A549 (cell line): ENCODE results near the gene C20orf173. TPM values are rescaled to one million over a fixed set of nuclear protein-coding genes. Genes with fewer than 3 reads are reported as not detected.
A peak's percentile ranks its signal among the peaks of the same experiment; 100 is the strongest.

ENCODE experiments used
- ATAC-seq, 2 experiments: fragments of 200-7000 bp in 1 of 2; fragments of >200 bp in 1 of 2; cut with Nextera tagmentation in 1 of 2; cut with Tn5 transposase in 1 of 2; 3 replicates each; pipeline versions ENCODE4 v1.8.0 to v1.9.1; 2018 to 2020; ENCODE audit warnings: mild to moderate bottlenecking in 1 of 2, moderate library complexity in 1 of 2
- CTCF ChIA-PET: fragments of 300-600 bp; sonication (Branson Sonifier 250); formaldehyde crosslinking; extraction: SDS; loops from one replicate; lab custom pipeline; 2021; ENCODE audit warnings: antibody characterized with exemption, inconsistent platforms; lab: Yijun Ruan, JAX
- POLR2A ChIA-PET: fragments of 350-600 bp; formaldehyde crosslinking; extraction: SDS; loops from one replicate; lab custom pipeline; 2021; ENCODE audit warnings: antibody characterized with exemption, inconsistent platforms; lab: Yijun Ruan, JAX
- DNase-seq, 2 experiments: peaks; one replicate each; pipeline versions ENCODE4 v3.0.0 to v3.0.0-alpha.2; 2011 to 2016; ENCODE audit warnings: low read depth in 1 of 2, low spot score in 1 of 2
- FAIRE-seq: peaks from 2 replicates; lab custom pipeline; 2011; peaks lifted over from hg19 to GRCh38; lab: Jason Lieb, UNC
- H3K27ac ChIP-seq, 2 experiments: fragments of >200 bp; sonication (Bioruptor Twin); formaldehyde crosslinking; 3 replicates each; pipeline ENCODE4 v1.5.1; 2016 to 2017
- H3K4me1 ChIP-seq: fragments of >200 bp; sonication (Bioruptor Twin); formaldehyde crosslinking; 3 replicates; pipeline ENCODE4 v1.6.1; 2016
- H3K4me2 ChIP-seq: fragments of >200 bp; sonication (Bioruptor Twin); formaldehyde crosslinking; 3 replicates; pipeline ENCODE4 v1.6.1; 2016
- H3K4me3 ChIP-seq: fragments of >200 bp; sonication (Bioruptor Twin); formaldehyde crosslinking; 3 replicates; pipeline ENCODE4 v1.5.1; 2016
- H3K9me3 ChIP-seq: fragments of >200 bp; sonication (Bioruptor Twin); formaldehyde crosslinking; 3 replicates; pipeline ENCODE4 v1.6.1; 2016
- CBX2 ChIP-seq: fragments of 200-600 bp; sonication (generic); IDR thresholded peaks from 2 replicates; pipeline ENCODE4 v1.6.1; 2016; ENCODE audit warnings: low read depth, mild to moderate bottlenecking, borderline replicate concordance
- CBX8 ChIP-seq: fragments of 200-600 bp; sonication (generic); IDR thresholded peaks from 2 replicates; pipeline ENCODE4 v1.6.1; 2016
- CHD2 ChIP-seq: fragments of 150-350 bp; IDR thresholded peaks from 2 replicates; pipeline ENCODE4 v1.6.1; 2014; ENCODE audit warnings: low read length; ENCODE audit not compliant: partially characterized antibody
- E2F6 ChIP-seq: IDR thresholded peaks from 2 replicates; pipeline ENCODE4 v1.6.1; 2012; ENCODE audit warnings: low read depth, borderline replicate concordance
- EHMT2 ChIP-seq: fragments of 200-600 bp; sonication (generic); IDR thresholded peaks from 2 replicates; pipeline ENCODE4 v1.6.1; 2016; ENCODE audit warnings: antibody characterized with exemption, low read depth, mild to moderate bottlenecking, moderate library complexity
- ESRRA ChIP-seq: fragments of 150-350 bp; IDR thresholded peaks from 2 replicates; pipeline ENCODE4 v1.6.1; 2014; ENCODE audit warnings: mild to moderate bottlenecking, low read length, borderline replicate concordance
- FOSL2 ChIP-seq, 2 experiments: fragments of 450-650 bp in 1 of 2; fragments of >200 bp in 1 of 2; sonication (Bioruptor Twin) in 1 of 2; formaldehyde crosslinking; IDR thresholded peaks; 2 replicates each; pipeline versions ENCODE4 v1.5.0 to v1.6.1; 2016 to 2020; ENCODE audit warnings: mild to moderate bottlenecking in 1 of 2, moderate library complexity in 1 of 2
- GATA3 ChIP-seq: IDR thresholded peaks from 2 replicates; pipeline ENCODE4 v1.6.1; 2012; ENCODE audit warnings: borderline replicate concordance
- HEYL ChIP-seq: fragments of 250-450 bp; sonication (Bioruptor Pico); IDR thresholded peaks from 2 replicates; pipeline ENCODE4 v1.8.0; 2021; ENCODE audit warnings: mild to moderate bottlenecking, moderate library complexity
- JUN ChIP-seq, 2 experiments: fragments of >200 bp; sonication (Bioruptor Twin); formaldehyde crosslinking; IDR thresholded peaks; 2 replicates in 1 of 2; 3 replicates in 1 of 2; pipeline ENCODE4 v1.6.1; 2016 to 2017
- MAFK ChIP-seq: fragments of 450-650 bp; IDR thresholded peaks from 2 replicates; pipeline ENCODE4 v1.6.1; 2014; ENCODE audit not compliant: partially characterized antibody
- MAX ChIP-seq: IDR thresholded peaks from 2 replicates; pipeline ENCODE4 v1.6.1; 2012
- MAZ ChIP-seq: fragments of 150-350 bp; IDR thresholded peaks from 2 replicates; pipeline ENCODE4 v1.6.1; 2014; ENCODE audit warnings: antibody characterized with exemption, low read depth, low read length, borderline replicate concordance
- MYC ChIP-seq: IDR thresholded peaks from 2 replicates; pipeline ENCODE4 v1.6.1; 2012; ENCODE audit warnings: mild to moderate bottlenecking, inconsistent platforms, low read length, improper control_type of control experiment, borderline replicate concordance
- NPAS2 ChIP-seq: fragments of 250-450 bp; sonication (Bioruptor Pico); IDR thresholded peaks from 2 replicates; pipeline ENCODE4 v1.8.0; 2022; ENCODE audit warnings: mild to moderate bottlenecking, moderate library complexity, borderline replicate concordance
- NR3C1 ChIP-seq: fragments of >200 bp; sonication (Bioruptor Twin); formaldehyde crosslinking; IDR thresholded peaks from 3 replicates; pipeline ENCODE4 v1.6.1; 2017
- PHF8 ChIP-seq: fragments of 200-600 bp; sonication (generic); IDR thresholded peaks from 2 replicates; pipeline ENCODE4 v1.6.1; 2016; ENCODE audit warnings: low read depth, mild to moderate bottlenecking, antibody characterized with exemption, moderate library complexity, borderline replicate concordance
- POLR2A ChIP-seq: IDR thresholded peaks from 2 replicates; pipeline ENCODE4 v1.6.1; 2012; ENCODE audit warnings: mild to moderate bottlenecking, low read length
- RFX5 ChIP-seq: fragments of 450-650 bp; IDR thresholded peaks from 2 replicates; pipeline ENCODE4 v1.7.1; 2014; ENCODE audit warnings: antibody characterized with exemption, mild to moderate bottlenecking, moderate library complexity
- RNF2 ChIP-seq: fragments of 200-600 bp; sonication (generic); IDR thresholded peaks from 2 replicates; pipeline ENCODE4 v1.6.1; 2016; ENCODE audit warnings: low read depth, mild to moderate bottlenecking, antibody characterized with exemption, moderate library complexity, borderline replicate concordance
- SMC3 ChIP-seq: fragments of >200 bp; sonication (Bioruptor Twin); formaldehyde crosslinking; IDR thresholded peaks from 3 replicates; pipeline ENCODE4 v1.6.1; 2018; ENCODE audit warnings: inconsistent platforms
- SREBF2 ChIP-seq: fragments of 450-650 bp; IDR thresholded peaks from 2 replicates; pipeline ENCODE4 v1.6.1; 2014; ENCODE audit warnings: mild to moderate bottlenecking, moderate library complexity
- TP53 ChIP-seq: fragments of 250-450 bp; sonication (Bioruptor Pico); IDR thresholded peaks from 2 replicates; pipeline ENCODE4 v1.5.0; 2021; ENCODE audit warnings: mild to moderate bottlenecking, moderate library complexity
- ZFP36 ChIP-seq: fragments of 450-650 bp; IDR thresholded peaks from 2 replicates; pipeline ENCODE4 v1.6.1; 2014; ENCODE audit warnings: borderline replicate concordance; ENCODE audit not compliant: partially characterized antibody
- ZNF302 ChIP-seq: fragments of 250-450 bp; sonication (Bioruptor Pico); IDR thresholded peaks from 2 replicates; pipeline ENCODE4 v1.9.0; 2021; ENCODE audit warnings: inconsistent platforms, mild to moderate bottlenecking, moderate library complexity
- WGBS: methylation state at CpG from one replicate; pipeline ENCODE4 v1.1.6; 2017; ENCODE audit errors: missing lambda C conversion rate; 5-methylcytosine and 5-hydroxymethylcytosine counted together
- polyA plus RNA-seq, 4 experiments: library from polyadenylated mRNA; depleted of rRNA in 3 of 4; stranded (reverse); fragments of >200 nt; fragmentation: RNase III in 1 of 4; extraction: RNeasy Plus Mini Kit Qiagen cat#74134 plus additional on column Dnase treatment in 1 of 4; gene quantifications; 2 replicates in 3 of 4; 3 replicates in 1 of 4; pipeline ENCODE4 v1.2.3, GENCODE V29; 2011 to 2017

The C20orf173 gene
- polyA plus RNA-seq, 2 of the 4 experiments (the other 2 are of a cell fraction), result not detected

GRCh38 chr20:35542990-35543389, 13.5 kb upstream of the C20orf173 start:
- TF ChIP-seq RNF2 (no peak), EHMT2 (no peak), CBX2 (no peak), ZFP36 (no peak), SMC3 (no peak), HEYL (CRISPR knock-in tag) (no peak), GATA3 (no peak), MAX (no peak), POLR2A (no peak), MAFK (no peak), ESRRA (no peak), TP53 (CRISPR knock-in tag) (no peak), CHD2 (no peak), NR3C1 (no peak), RFX5 (no peak), FOSL2 (IDR thresholded peaks at IDR 0.05) (no peak), FOSL2 (CRISPR knock-in tag; IDR thresholded peaks at IDR 0.05) (no peak), MAZ (no peak), SREBF2 (no peak)
- no peak for FAIRE-seq
- Histone ChIP-seq H3K27ac (peak overlapping the region in 1 of 2 experiments; percentile 99; a peak in 3 of 6 replicates), H3K4me3 (peak overlapping the region; percentile 99; the same call in 2 of the 3 replicates), H3K4me2 (peak overlapping the region; percentile 88), H3K9me3 (no peaks in the 10 kb centered on the region), H3K4me1 (peaks cover 8% of the 10 kb centered on the region; the same call in 2 of the 3 replicates)
- CTCF ChIA-PET, result interaction anchor here (1.2 to 3.0 kb wide), 4 partner anchors 11 to 75 kb away, joined by 4 to 8 read pairs (median 6); no protein-coding TSS in a partner anchor
- POLR2A ChIA-PET, result no interaction called here
- WGBS, result 95% methylated on average over 1 of the region's 1 CpG
- no peak for DNase-seq
- no peak for ATAC-seq

- POLR2A ChIA-PET, result interaction anchor here (0.6 to 1.3 kb wide), 5 partner anchors 26 to 412 kb away, joined by 3 to 6 read pairs (median 3); partner anchors contain the start of gene SCAND1
- peak within 1 kb of the TSS; percentile 97 to 99 for H3K27ac ChIP-seq
- H3K4me1 ChIP-seq, result peaks cover 8% of the 10 kb centered on the region; the same call in 2 of the 3 replicates
- H3K4me2 ChIP-seq, result peak within 1 kb of the TSS; percentile 88
- TF ChIP-seq CBX8, result no peak
- TF ChIP-seq JUN (IDR thresholded peaks at IDR 0.05), result peak in 1 of 2 experiments; percentile 74; a peak in 2 of 5 replicates
- no peak for TF ChIP-seq NPAS2
- TF ChIP-seq MYC, result 0 out of 2 replicates have a peak, but pooled peaks have one; percentile 43
- peak; percentile 91 for TF ChIP-seq MAX
- no peak for TF ChIP-seq ZFP36
- peak; percentile 93 for TF ChIP-seq PHF8
- TF ChIP-seq POLR2A, result peak; percentile 69
- TF ChIP-seq ZNF302 (CRISPR knock-in tag), result no peak
- TF ChIP-seq E2F6, result peak; percentile 94
- WGBS, result 20% methylated on average over 28 of the region's 57 CpGs
- peak within 1 kb of the TSS; percentile 99 for H3K4me3 ChIP-seq
- CTCF ChIA-PET, result interaction anchor here (1.0 to 3.0 kb wide), 7 partner anchors 9 to 412 kb away, joined by 3 to 8 read pairs (median 4); partner anchors contain the start of gene SCAND1
- no peak for FAIRE-seq
- no peaks in the 10 kb centered on the region for H3K9me3 ChIP-seq
- peak; percentile 73 to 96 for DNase-seq
- peak; percentile 98 for ATAC-seq
Measured at GRCh38 chr20:35541783-35542662, 12.6 kb upstream of the C20orf173 start, which contains the start of gene ERGIC3. ERGIC3 (plus strand) TSS chr20:35542078; CDS start chr20:35542098, 20 bp downstream.
